ENCODE results near the gene HOXD3. TPM values are rescaled to one million over a fixed set of nuclear protein-coding genes. Genes with fewer than 3 reads are reported as not detected.

Gene HOXD3
- total and polyA plus RNA-seq, 5 donors from 2014 or later = not detected

- H3K27me3 Mint-ChIP-seq = peaks cover 94% of the 10 kb centered on the region
- Histone ChIP-seq H3K9me3 (ENCODE audit: control insufficient read depth in 2 of 2, low read length in 2 of 2) (no peaks in the 10 kb centered on the region), H3K4me3 (ENCODE audit: low read depth, low read length) (no peak overlapping the region), H3K36me3 (ENCODE audit: control insufficient read depth, insufficient read depth, low read length) (no peaks in the 10 kb centered on the region), H3K4me1 (ENCODE audit: control insufficient read depth, insufficient read depth, low read length, poor library complexity, severe bottlenecking) (no peaks in the 10 kb centered on the region), H3K27ac (ENCODE audit: insufficient read depth, low read length, poor library complexity, severe bottlenecking) (no peak overlapping the region), H3K27me3 (ENCODE audit: control insufficient read depth, insufficient read depth, low read length) (peaks cover 37% of the 10 kb centered on the region)
- peaks cover 0 to 11% (median 2%) of the 10 kb centered on the region in 4 donors for H3K4me1 Mint-ChIP-seq
- H3K9me3 Mint-ChIP-seq = peaks cover 0 to 2% (median 0%) of the 10 kb centered on the region in 7 donors
- ATAC-seq (ENCODE audit: low read depth in 2 of 2) = no peak
- DNase-seq = no peak
- no peaks in the 10 kb centered on the region for H3K36me3 Mint-ChIP-seq
- H3K4me3 Mint-ChIP-seq = no peak overlapping the region
- no peak overlapping the region for H3K27ac Mint-ChIP-seq
These were observed 16.7 kb downstream of the HOXD3 start for GRCh38 chr2:176173567-176174381.

- peaks cover 94% of the 10 kb centered on the region for H3K27me3 Mint-ChIP-seq
- no peak overlapping the region for H3K27ac Mint-ChIP-seq
These were observed 17.3 kb downstream of the HOXD3 start for GRCh38 chr2:176174382-176174823.

GRCh38 chr2:176174824-176175708 lies 18.0 kb downstream of the HOXD3 start:
- Mint-ChIP-seq H3K4me1 (peaks cover 0 to 11% (median 2%) of the 10 kb centered on the region in 4 donors), H3K4me3 (no peak overlapping the region), H3K9me3 (peaks cover 0 to 4% (median 0%) of the 10 kb centered on the region in 7 donors), H3K36me3 (no peaks in the 10 kb centered on the region), H3K27ac (no peak overlapping the region), H3K27me3 (peaks cover 94% of the 10 kb centered on the region)
- Histone ChIP-seq H3K9me3 (ENCODE audit: control insufficient read depth in 2 of 2, low read length in 2 of 2) (no peaks in the 10 kb centered on the region), H3K4me1 (ENCODE audit: control insufficient read depth, insufficient read depth, low read length, poor library complexity, severe bottlenecking) (no peaks in the 10 kb centered on the region), H3K4me3 (ENCODE audit: low read depth, low read length) (no peak overlapping the region), H3K27ac (ENCODE audit: insufficient read depth, low read length, poor library complexity, severe bottlenecking) (no peak overlapping the region), H3K27me3 (ENCODE audit: control insufficient read depth, insufficient read depth, low read length) (peaks cover 50% of the 10 kb centered on the region), H3K36me3 (ENCODE audit: control insufficient read depth, insufficient read depth, low read length) (no peaks in the 10 kb centered on the region)
- DNase-seq (no peak), ATAC-seq (ENCODE audit: low read depth in 2 of 2) (no peak)

More at GRCh38 chr2:176174382-176174823, 17.3 kb downstream of the HOXD3 start:
- H3K36me3 Mint-ChIP-seq = no peaks in the 10 kb centered on the region
- peaks cover 43% of the 10 kb centered on the region for H3K27me3 ChIP-seq (ENCODE audit: control insufficient read depth, insufficient read depth, low read length)
- H3K9me3 ChIP-seq (ENCODE audit: control insufficient read depth in 2 of 2, low read length in 2 of 2) = no peaks in the 10 kb centered on the region
- H3K4me3 ChIP-seq (ENCODE audit: low read depth, low read length) = no peak overlapping the region
- ATAC-seq (ENCODE audit: low read depth in 2 of 2) = no peak
- peaks cover 0 to 2% (median 0%) of the 10 kb centered on the region in 7 donors for H3K9me3 Mint-ChIP-seq
- H3K4me3 Mint-ChIP-seq = no peak overlapping the region
- DNase-seq = no peak
- H3K4me1 ChIP-seq (ENCODE audit: control insufficient read depth, insufficient read depth, low read length, poor library complexity, severe bottlenecking) = no peaks in the 10 kb centered on the region
- H3K27ac ChIP-seq (ENCODE audit: insufficient read depth, low read length, poor library complexity, severe bottlenecking) = no peak overlapping the region
- no peaks in the 10 kb centered on the region for H3K36me3 ChIP-seq (ENCODE audit: control insufficient read depth, insufficient read depth, low read length)
- H3K4me1 Mint-ChIP-seq = peaks cover 0 to 11% (median 2%) of the 10 kb centered on the region in 4 donors

GRCh38 chr2:176175709-176176607 lies 18.9 kb downstream of the HOXD3 start:
- Mint-ChIP-seq H3K4me1 (peaks cover 0 to 11% (median 2%) of the 10 kb centered on the region in 4 donors), H3K9me3 (peaks cover 0 to 6% (median 0%) of the 10 kb centered on the region in 7 donors), H3K27ac (no peak overlapping the region), H3K36me3 (no peaks in the 10 kb centered on the region), H3K27me3 (peaks cover 95% of the 10 kb centered on the region), H3K4me3 (no peak overlapping the region)
- H3K4me1 ChIP-seq (ENCODE audit: control insufficient read depth, insufficient read depth, low read length, poor library complexity, severe bottlenecking) = no peaks in the 10 kb centered on the region
- no peaks in the 10 kb centered on the region for H3K36me3 ChIP-seq (ENCODE audit: control insufficient read depth, insufficient read depth, low read length)
- H3K4me3 ChIP-seq (ENCODE audit: low read depth, low read length) = no peak overlapping the region
- H3K27ac ChIP-seq (ENCODE audit: insufficient read depth, low read length, poor library complexity, severe bottlenecking) = no peak overlapping the region
- H3K27me3 ChIP-seq (ENCODE audit: control insufficient read depth, insufficient read depth, low read length) = peaks cover 57% of the 10 kb centered on the region
- no peaks in the 10 kb centered on the region for H3K9me3 ChIP-seq (ENCODE audit: control insufficient read depth in 2 of 2, low read length in 2 of 2)
- DNase-seq = no peak
- no peak for ATAC-seq (ENCODE audit: low read depth in 2 of 2)

- Mint-ChIP-seq H3K4me3 (no peak overlapping the region), H3K36me3 (no peaks in the 10 kb centered on the region), H3K4me1 (peaks cover 0 to 10% (median under 1%) of the 10 kb centered on the region in 4 donors), H3K9me3 (peaks cover 0 to 6% (median 0%) of the 10 kb centered on the region in 7 donors), H3K27me3 (peaks cover 98% of the 10 kb centered on the region), H3K27ac (no peak overlapping the region)
- no peak overlapping the region for H3K4me3 ChIP-seq (ENCODE audit: low read depth, low read length)
- ATAC-seq (ENCODE audit: low read depth in 2 of 2) (no peak), DNase-seq (no peak)
- H3K36me3 ChIP-seq (ENCODE audit: control insufficient read depth, insufficient read depth, low read length) = no peaks in the 10 kb centered on the region
- peaks cover 66% of the 10 kb centered on the region for H3K27me3 ChIP-seq (ENCODE audit: control insufficient read depth, insufficient read depth, low read length)
- no peaks in the 10 kb centered on the region for H3K9me3 ChIP-seq (ENCODE audit: control insufficient read depth in 2 of 2, low read length in 2 of 2)
- no peaks in the 10 kb centered on the region for H3K4me1 ChIP-seq (ENCODE audit: control insufficient read depth, insufficient read depth, low read length, poor library complexity, severe bottlenecking)
- no peak overlapping the region for H3K27ac ChIP-seq (ENCODE audit: insufficient read depth, low read length, poor library complexity, severe bottlenecking)
These were observed 20.5 kb downstream of the HOXD3 start for GRCh38 chr2:176177580-176178037.

- H3K27me3 ChIP-seq (ENCODE audit: control insufficient read depth, insufficient read depth, low read length) = peaks cover 64% of the 10 kb centered on the region
- H3K4me1 ChIP-seq (ENCODE audit: control insufficient read depth, insufficient read depth, low read length, poor library complexity, severe bottlenecking) = no peaks in the 10 kb centered on the region
- Mint-ChIP-seq H3K9me3 (peaks cover 0 to 10% (median 0%) of the 10 kb centered on the region in 7 donors), H3K4me3 (no peak overlapping the region), H3K36me3 (peaks cover under 1% of the 10 kb centered on the region), H3K4me1 (peaks cover 0 to 7% (median 0%) of the 10 kb centered on the region in 4 donors), H3K27ac (no peak overlapping the region), H3K27me3 (peaks cover 98% of the 10 kb centered on the region)
- DNase-seq (no peak), ATAC-seq (ENCODE audit: low read depth in 2 of 2) (no peak)
- H3K9me3 ChIP-seq (ENCODE audit: control insufficient read depth in 2 of 2, low read length in 2 of 2) = no peaks in the 10 kb centered on the region
- H3K27ac ChIP-seq (ENCODE audit: insufficient read depth, low read length, poor library complexity, severe bottlenecking) = no peak overlapping the region
- H3K36me3 ChIP-seq (ENCODE audit: control insufficient read depth, insufficient read depth, low read length) = no peaks in the 10 kb centered on the region
- H3K4me3 ChIP-seq (ENCODE audit: low read depth, low read length) = no peak overlapping the region
These were observed 21.1 kb downstream of the HOXD3 start for GRCh38 chr2:176178038-176178756.
